NCI-H2227 (cell line): ENCODE results near the gene TUBGCP6.

Experiments
- DNase-seq: peaks from one replicate; lab custom pipeline; 2025; ENCODE audit not compliant: unreplicated experiment; lab: John Stamatoyannopoulos, UW

TUBGCP6 gene

GRCh38 chr22:50227579-50228215, 17.1 kb downstream of the TUBGCP6 start:
- DNase-seq: no peak

GRCh38 chr22:50226875-50227165, 18.0 kb downstream of the TUBGCP6 start:
- DNase-seq: no peak

DNA sequence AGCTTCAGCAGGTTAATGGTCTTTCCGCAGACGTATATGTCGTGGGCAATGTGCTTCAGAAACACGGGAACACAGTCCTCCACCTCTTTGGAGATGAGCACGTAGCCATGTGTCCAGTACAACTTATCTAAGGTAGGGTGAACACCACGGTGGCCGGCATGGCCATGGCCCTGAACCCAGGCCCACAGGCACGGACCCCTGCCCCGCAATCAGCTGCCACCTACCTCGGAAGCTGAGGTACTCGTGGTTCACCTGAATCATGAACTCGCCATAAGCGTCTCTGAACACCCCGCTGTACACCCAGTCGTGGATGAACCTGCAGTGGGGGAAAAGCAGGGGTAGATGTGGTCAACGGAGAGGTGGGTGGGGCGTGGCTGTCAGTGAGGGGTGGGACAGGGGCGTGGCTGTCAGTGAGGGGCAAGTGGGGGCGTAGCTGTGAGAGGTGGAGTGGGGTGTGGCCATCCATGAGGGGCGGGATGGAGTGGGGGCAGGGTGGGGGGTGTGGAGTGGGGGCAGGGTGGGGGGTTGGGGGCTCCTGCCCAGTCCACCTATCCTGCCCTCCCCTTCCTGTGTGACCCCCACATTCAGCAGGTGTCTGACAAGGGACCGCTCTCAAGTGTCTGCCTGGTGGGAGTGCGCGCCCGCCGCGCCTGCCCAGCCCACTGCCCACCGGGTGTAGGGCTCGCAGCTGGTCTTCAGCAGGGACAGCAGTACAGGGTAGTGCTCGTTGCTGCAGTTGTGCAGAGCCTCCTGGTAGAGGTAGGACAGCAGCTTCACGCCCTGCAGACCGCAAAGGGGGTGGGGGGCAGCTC, 18.6 kb downstream of the TUBGCP6 start:
- DNase-seq: no peak

DNA sequence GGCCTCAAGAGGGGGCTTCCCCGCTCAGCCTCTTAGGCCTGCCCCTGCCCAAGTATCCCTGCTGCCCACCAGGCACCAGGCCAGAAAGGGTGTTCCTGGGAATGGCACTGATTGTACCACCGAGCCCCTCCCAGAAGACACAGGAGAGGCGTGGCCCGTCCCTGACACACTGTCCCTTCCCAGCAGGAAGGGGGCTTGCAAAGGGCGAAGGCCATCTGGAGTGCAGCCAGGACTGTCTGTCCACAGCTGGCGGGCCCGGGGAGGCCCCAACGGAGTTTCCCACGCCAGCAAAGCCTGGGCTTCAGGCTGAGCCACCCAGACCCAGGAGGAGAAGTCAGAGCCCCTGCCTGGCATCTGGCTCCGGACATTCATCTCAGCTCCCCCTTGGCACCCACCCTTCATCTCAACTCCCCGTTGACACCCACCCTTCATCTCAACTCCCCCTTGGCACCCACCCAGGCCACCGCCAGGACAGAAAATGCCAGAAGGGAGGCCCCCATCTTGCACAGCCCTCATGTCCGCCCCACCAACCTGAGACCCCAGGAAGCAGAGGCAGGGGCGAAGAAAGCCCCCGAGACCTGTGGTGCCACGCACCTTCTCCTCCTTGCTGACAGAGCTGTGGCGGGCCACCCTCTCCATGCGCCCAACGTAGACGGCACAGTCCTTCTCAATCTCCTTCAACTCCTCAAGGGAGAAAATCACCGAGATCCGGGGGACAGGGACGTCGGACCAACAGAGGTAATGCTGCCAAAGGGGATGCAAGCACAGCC, 19.4 kb downstream of the TUBGCP6 start:
- no peak for DNase-seq

DNA sequence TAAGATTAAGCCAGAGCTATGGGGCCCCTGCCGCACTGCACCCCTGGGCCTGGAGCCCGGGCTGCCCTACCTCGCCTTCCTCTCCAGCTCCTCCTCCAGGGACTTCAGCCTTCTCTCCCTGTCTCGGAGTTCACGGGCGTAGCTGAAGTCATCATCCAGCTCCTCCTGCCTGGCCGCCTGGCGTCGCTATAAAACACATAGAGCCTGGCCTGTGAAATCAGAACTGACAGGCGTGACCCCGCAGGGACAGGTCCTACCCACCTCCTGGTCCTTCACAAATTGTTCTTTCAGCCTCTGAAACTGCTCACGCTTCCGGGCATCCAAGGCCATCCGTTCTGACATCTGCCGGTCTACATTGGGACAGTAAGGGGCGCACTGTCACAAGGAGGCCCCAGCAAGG, 20.8 kb downstream of the TUBGCP6 start:
- no peak for DNase-seq

DNA sequence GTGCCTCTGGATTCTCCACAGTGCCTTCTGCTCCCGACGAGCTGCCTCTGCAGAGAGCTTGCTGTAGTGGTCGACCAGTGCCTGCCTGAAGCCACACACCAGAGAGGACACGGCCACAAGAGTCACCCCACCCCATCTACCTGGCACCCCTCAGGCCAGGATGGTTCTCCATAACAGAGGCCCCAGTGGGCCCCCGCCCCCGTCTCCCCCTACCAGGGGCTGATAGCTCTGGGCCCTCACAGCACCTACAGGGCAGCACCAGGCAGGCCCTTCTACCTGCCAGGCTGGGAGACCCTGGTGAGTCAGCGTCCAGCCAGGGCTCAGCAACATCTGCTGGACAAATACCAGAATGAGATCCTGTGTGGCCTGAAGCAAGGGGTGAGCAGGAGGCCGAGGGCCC, 22.3 kb downstream of the TUBGCP6 start:
- no peak for DNase-seq

- no peak for DNase-seq
Measured at GRCh38 chr22:50221410-50222300, 23.2 kb downstream of the TUBGCP6 start.

- DNase-seq: no peak
Measured at GRCh38 chr22:50220603-50221409, 24.0 kb downstream of the TUBGCP6 start.

DNA sequence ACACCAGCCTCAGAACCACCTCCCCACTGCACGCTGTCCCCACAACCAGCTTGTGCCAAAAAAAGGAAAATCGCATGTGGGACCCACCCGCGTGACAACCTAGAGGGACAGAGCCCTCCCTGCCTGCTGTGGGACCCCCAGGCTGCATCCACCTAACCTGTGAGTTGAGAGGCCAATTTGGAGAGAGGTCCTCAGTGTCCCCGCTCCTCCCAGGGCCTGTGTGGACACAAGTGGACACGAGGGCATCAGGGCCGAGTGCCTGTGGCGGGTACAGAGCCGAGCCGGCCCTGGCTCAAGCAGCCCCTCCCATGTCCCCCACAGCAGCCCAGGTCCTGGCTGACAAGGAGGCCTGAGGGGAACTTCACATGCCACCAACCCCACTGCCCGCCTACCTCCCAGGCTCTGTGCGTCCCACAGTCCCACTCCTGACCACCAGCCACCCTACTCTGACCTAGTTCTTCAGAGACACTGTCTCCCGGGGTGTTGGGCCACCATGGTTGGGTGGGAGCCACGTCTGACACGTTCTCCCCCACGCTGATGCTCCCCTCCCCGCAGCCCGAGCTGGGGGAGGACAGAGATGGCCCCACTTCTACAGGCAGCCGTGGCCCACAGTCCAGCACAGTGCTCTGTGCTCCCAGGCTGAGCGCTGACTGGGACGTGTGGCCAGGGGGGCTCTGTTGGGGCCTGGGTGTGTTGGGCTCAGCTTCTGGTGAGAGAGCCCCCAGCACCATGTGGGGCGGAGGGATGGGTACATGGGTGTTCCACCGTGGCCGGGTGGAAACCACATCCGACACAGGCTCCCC, 24.8 kb downstream of the TUBGCP6 start:
- no peak for DNase-seq

DNA sequence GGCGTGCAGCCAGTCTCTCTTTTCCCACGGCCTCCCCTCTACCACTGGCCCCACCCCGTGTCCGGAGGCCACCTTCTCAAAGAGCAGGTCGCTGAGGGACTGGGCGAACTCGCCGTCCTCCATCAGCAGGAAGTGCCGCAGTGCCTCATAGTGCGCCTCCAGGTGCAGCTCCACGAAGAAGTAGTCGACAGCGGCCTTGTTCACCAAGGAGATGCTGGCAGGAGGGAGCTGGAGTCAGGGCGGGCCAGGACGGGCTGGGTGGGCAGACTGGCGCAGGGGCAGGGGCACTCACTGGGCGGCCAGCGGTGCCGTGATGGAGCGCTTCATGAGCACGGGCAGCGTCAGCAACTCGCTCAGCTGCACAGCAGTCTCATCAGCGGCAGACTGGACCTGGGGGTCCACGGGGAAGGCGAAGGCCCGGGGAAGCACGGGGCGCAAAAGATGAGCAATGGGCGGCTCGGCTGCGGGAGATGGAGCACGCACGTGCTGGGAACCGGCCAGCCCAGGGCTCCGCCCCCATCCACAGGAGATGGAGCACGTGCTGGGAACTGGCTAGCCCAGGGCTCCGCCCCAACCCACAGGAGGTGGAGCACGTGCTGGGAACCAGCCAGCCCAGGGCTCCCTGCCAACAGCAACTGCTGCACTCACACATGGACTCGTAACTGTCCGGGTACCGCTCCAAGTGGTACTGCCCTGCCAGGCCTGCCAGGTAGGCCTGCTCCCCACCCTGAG, 25.7 kb downstream of the TUBGCP6 start:
- peak; percentile 24 for DNase-seq

- DNase-seq: no peak
Measured at GRCh38 chr22:50218153-50218995, 26.4 kb downstream of the TUBGCP6 start.

- no peak for DNase-seq
Measured at GRCh38 chr22:50217543-50218152, 27.2 kb downstream of the TUBGCP6 start.

DNA sequence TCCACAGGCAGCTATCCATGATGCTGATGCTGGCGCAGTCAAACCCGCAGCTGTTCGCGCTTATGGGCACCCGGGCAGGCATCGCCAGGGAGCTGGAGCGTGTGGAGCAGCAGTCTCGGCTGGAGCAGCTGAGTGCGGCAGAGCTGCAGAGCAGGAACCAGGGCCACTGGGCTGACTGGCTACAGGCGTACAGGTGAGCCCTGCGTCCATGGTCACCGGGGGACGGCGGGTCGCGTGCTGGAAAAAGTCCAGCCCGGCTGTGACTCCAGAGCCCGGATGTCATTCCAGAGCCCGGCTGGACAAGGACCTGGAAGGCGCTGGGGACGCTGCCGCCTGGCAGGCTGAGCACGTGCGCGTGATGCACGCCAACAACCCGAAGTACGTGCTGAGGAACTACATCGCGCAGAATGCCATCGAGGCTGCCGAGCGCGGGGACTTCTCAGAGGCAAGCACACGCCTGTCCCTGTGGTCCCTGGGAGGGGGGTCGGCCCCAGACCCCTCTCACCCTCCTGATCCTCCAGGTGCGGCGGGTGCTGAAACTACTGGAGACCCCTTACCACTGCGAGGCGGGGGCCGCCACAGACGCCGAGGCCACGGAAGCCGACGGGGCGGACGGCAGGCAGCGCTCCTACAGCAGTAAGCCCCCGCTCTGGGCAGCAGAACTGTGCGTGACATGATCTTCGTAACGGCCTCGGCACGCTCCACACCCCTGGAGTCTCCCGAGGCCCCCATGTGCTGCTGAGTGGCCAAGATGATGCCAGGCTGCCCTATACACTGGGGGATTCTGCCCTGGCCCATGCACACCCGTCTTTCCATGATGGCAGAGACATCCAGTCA, 27.9 kb downstream of the TUBGCP6 start:
- DNase-seq: no peak

DNA sequence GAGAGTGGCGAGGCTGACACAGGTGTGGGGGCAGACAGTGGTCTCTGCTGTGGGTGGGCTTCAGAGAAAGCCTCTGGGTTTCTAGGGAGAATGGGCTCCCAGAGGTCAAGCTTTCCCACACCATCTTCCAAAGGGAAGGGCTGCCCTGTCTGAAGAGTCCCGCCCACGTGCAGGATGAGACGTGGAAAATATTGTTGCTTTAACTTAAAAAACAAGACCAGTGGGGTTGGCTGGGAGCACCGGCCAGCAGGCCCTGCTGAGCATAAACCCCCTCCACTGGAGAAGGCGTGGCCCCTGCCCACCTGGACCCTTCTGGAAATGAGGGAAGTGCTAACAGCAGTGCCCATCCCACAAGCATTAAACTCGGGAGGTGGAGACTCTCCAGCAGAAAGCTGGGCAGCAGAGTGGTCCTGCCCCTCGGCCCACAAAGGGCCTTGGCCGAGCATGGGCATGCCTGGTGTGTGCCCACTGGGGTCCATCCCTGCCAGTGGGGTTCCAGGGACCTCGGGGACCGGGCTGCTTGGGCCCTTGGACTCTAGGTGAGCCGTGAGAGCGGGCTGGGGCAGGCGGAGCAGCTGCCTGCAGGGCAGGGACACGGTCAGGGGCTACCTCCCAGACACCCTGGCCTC, 28.7 kb downstream of the TUBGCP6 start:
- no peak for DNase-seq

- DNase-seq: no peak
Measured at GRCh38 chr22:50215297-50216054, 29.3 kb downstream of the TUBGCP6 start.
